SU-DHL-6 (cell line): ENCODE measurements around the gene PARL.

Experiments
- H2AFZ ChIP-seq: fragments of 200-600 bp; sonication (generic); 2 replicates; pipeline ENCODE4 v1.6.1; 2014; ENCODE audit warnings: low read depth, mild to moderate bottlenecking, moderate library complexity, mixed read lengths, antibody characterized with exemption, low read length; ENCODE audit not compliant: severe bottlenecking
- H3F3A ChIP-seq: fragments of 200-600 bp; shearing (Covaris generic); 2 replicates; pipeline ENCODE4 v1.6.0; 2016; ENCODE audit warnings: antibody characterized with exemption, mild to moderate bottlenecking; ENCODE audit not compliant: insufficient read depth
- H3K27ac ChIP-seq: fragments of 200-600 bp; sonication (generic); 2 replicates; pipeline ENCODE4 v1.5.1; 2016; ENCODE audit warnings: low read depth, mild to moderate bottlenecking, low read length, moderate library complexity, mixed read lengths
- H3K27me3 ChIP-seq: fragments of 200-600 bp; sonication (generic), shearing (Covaris generic); 2 replicates; pipeline ENCODE4 v1.6.0; 2014; ENCODE audit warnings: mild to moderate bottlenecking, low read length
- H3K36me3 ChIP-seq: fragments of 200-600 bp; sonication (generic); 2 replicates; pipeline ENCODE4 v1.6.1; 2014; ENCODE audit warnings: mild to moderate bottlenecking, low read length, mixed read lengths
- H3K4me2 ChIP-seq: fragments of 300-600, 200-600 bp; shearing (Covaris generic), sonication (generic); 2 replicates; pipeline ENCODE4 v1.6.0; 2014; ENCODE audit warnings: low read length, low read depth, mild to moderate bottlenecking; ENCODE audit not compliant: poor library complexity, severe bottlenecking
- H3K4me3 ChIP-seq: fragments of 200-600 bp; sonication (generic); 2 replicates; pipeline ENCODE4 v1.5.1; 2014; ENCODE audit warnings: antibody characterized with exemption, low read length, mild to moderate bottlenecking, mixed read lengths; ENCODE audit not compliant: insufficient read depth, poor library complexity, severe bottlenecking
- H3K79me2 ChIP-seq: fragments of 200-600 bp; sonication (generic); 2 replicates; pipeline ENCODE4 v1.6.1; 2014; ENCODE audit warnings: mild to moderate bottlenecking, low read length, moderate library complexity; ENCODE audit not compliant: insufficient read depth
- H3K9ac ChIP-seq: fragments of 200-600 bp; sonication (generic); 2 replicates; pipeline ENCODE4 v1.7.0; 2014; ENCODE audit warnings: mild to moderate bottlenecking, low read length
- H3K9me2 ChIP-seq: fragments of 200-600 bp; sonication (generic); replicated peaks from 2 replicates; pipeline ENCODE4 v1.6.1; 2014; ENCODE audit warnings: low read length; ENCODE audit not compliant: insufficient read depth
- H3K9me3 ChIP-seq: fragments of 200-600 bp; sonication (generic); 2 replicates; pipeline ENCODE4 v1.6.1; 2014; ENCODE audit warnings: low read length, mixed read lengths; ENCODE audit not compliant: insufficient read depth
- H4K20me1 ChIP-seq: fragments of 200-600 bp; sonication (generic); 2 replicates; pipeline ENCODE4 v1.6.1; 2014; ENCODE audit warnings: low read depth, mild to moderate bottlenecking, antibody characterized with exemption, low read length, moderate library complexity, mixed read lengths
- EZH2phosphoT487 ChIP-seq: fragments of 200-600 bp; sonication (generic), shearing (Covaris generic); conservative IDR thresholded peaks from 2 replicates; pipeline ENCODE4 v1.6.1; 2018; ENCODE audit warnings: mild to moderate bottlenecking, antibody characterized with exemption, low read length, moderate library complexity, mixed read lengths
- TF ChIP-seq, protein P1 (sequence below): fragments of 200-600 bp; sonication (generic); IDR thresholded peaks from one replicate; pipeline ENCODE4 v1.5.1; 2017; ENCODE audit warnings: antibody characterized with exemption, mild to moderate bottlenecking, low read length, moderate library complexity; ENCODE audit not compliant: insufficient read depth, poor library complexity, severe bottlenecking

The PARL gene

GRCh38 chr3:183895774-183896173 is 11.1 kb upstream of the PARL start:
- no peak overlapping the region for H3K4me2 ChIP-seq
- TF ChIP-seq EZH2phosphoT487: no peak
- TF ChIP-seq, protein P1, sequence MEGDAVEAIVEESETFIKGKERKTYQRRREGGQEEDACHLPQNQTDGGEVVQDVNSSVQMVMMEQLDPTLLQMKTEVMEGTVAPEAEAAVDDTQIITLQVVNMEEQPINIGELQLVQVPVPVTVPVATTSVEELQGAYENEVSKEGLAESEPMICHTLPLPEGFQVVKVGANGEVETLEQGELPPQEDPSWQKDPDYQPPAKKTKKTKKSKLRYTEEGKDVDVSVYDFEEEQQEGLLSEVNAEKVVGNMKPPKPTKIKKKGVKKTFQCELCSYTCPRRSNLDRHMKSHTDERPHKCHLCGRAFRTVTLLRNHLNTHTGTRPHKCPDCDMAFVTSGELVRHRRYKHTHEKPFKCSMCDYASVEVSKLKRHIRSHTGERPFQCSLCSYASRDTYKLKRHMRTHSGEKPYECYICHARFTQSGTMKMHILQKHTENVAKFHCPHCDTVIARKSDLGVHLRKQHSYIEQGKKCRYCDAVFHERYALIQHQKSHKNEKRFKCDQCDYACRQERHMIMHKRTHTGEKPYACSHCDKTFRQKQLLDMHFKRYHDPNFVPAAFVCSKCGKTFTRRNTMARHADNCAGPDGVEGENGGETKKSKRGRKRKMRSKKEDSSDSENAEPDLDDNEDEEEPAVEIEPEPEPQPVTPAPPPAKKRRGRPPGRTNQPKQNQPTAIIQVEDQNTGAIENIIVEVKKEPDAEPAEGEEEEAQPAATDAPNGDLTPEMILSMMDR: no peak
- H3K9me2 ChIP-seq: no peaks in the 10 kb centered on the region
- no peaks in the 10 kb centered on the region for H3K36me3 ChIP-seq
- no peaks in the 10 kb centered on the region for H4K20me1 ChIP-seq
- H3K9me3 ChIP-seq: no peaks in the 10 kb centered on the region
- no peaks in the 10 kb centered on the region for H3K79me2 ChIP-seq
- H2AFZ ChIP-seq: no peak overlapping the region
- no peaks in the 10 kb centered on the region for H3K27me3 ChIP-seq
- H3K9ac ChIP-seq: no peak overlapping the region
- no peak overlapping the region for H3K27ac ChIP-seq
- no peak overlapping the region for H3K4me3 ChIP-seq
- H3F3A ChIP-seq: no peaks in the 10 kb centered on the region

- Histone ChIP-seq H4K20me1 (no peaks in the 10 kb centered on the region), H2AFZ (no peak overlapping the region), H3K9me2 (no peaks in the 10 kb centered on the region), H3F3A (no peaks in the 10 kb centered on the region), H3K27ac (no peak overlapping the region), H3K4me2 (no peak overlapping the region), H3K9ac (no peak overlapping the region), H3K27me3 (no peaks in the 10 kb centered on the region), H3K79me2 (no peaks in the 10 kb centered on the region), H3K4me3 (no peak overlapping the region), H3K9me3 (no peaks in the 10 kb centered on the region), H3K36me3 (no peaks in the 10 kb centered on the region)
- TF ChIP-seq, protein P1: peak; percentile 60
- TF ChIP-seq EZH2phosphoT487: no peak
These were observed 10.6 kb upstream of the PARL start for GRCh38 chr3:183895296-183895695.

GRCh38 chr3:183892610-183893214 is 8.0 kb upstream of the PARL start:
- H3K4me2 ChIP-seq: no peak overlapping the region
- no peaks in the 10 kb centered on the region for H3K27me3 ChIP-seq
- no peaks in the 10 kb centered on the region for H3K9me2 ChIP-seq
- no peak for TF ChIP-seq EZH2phosphoT487
- TF ChIP-seq, protein P1: no peak
- no peaks in the 10 kb centered on the region for H3K79me2 ChIP-seq
- H3K9me3 ChIP-seq: no peaks in the 10 kb centered on the region
- H2AFZ ChIP-seq: no peak overlapping the region
- no peak overlapping the region for H3K9ac ChIP-seq
- H3F3A ChIP-seq: no peaks in the 10 kb centered on the region
- H4K20me1 ChIP-seq: no peaks in the 10 kb centered on the region
- no peaks in the 10 kb centered on the region for H3K36me3 ChIP-seq
- H3K4me3 ChIP-seq: no peak overlapping the region
- H3K27ac ChIP-seq: no peak overlapping the region
